SK-N-SH (cell line): Measurements from ENCODE around the gene IL27RA.

Experiments used
- CTCF ChIP-seq: fragments of 200-600 bp; sonication (generic); IDR thresholded peaks from 2 replicates; pipeline ENCODE4 v1.6.1; 2017; ENCODE audit warnings: antibody characterized with exemption, mild to moderate bottlenecking, moderate library complexity
- EP300 ChIP-seq, 2 experiments: IDR thresholded peaks; 2 replicates each; pipeline versions ENCODE4 v1.4.0 to v1.6.1; 2012; ENCODE audit warnings: borderline replicate concordance in 1 of 2, low read depth in 1 of 2, low read length in 1 of 2
- GABPA ChIP-seq: IDR thresholded peaks from 2 replicates; pipeline ENCODE4 v1.4.0; 2012; ENCODE audit warnings: low read depth, mild to moderate bottlenecking
- JUND ChIP-seq: IDR thresholded peaks from 2 replicates; pipeline ENCODE4 v1.4.0; 2012
- MAX ChIP-seq: IDR thresholded peaks from 2 replicates; pipeline ENCODE4 v1.4.0; 2012; ENCODE audit warnings: low read depth
- NRF1 ChIP-seq: IDR thresholded peaks from 2 replicates; pipeline ENCODE4 v1.6.1; 2012; ENCODE audit warnings: low read depth, mild to moderate bottlenecking, low read length
- POLR2AphosphoS5 ChIP-seq: IDR thresholded peaks from 2 replicates; pipeline ENCODE4 v1.6.1; 2012; ENCODE audit warnings: low read depth, low read length
- SMC3 ChIP-seq: IDR thresholded peaks from 2 replicates; pipeline ENCODE4 v1.6.1; 2012; ENCODE audit warnings: low read depth, low read length, improper control_type of control experiment

GRCh38 chr19:13995017-13995728, 36.4 kb upstream of the IL27RA start:
- TF ChIP-seq CTCF (no peak), MAX (no peak), NRF1 (no peak), POLR2AphosphoS5 (no peak), GABPA (no peak), SMC3 (no peak), EP300 (IDR thresholded peaks at IDR 0.05; ENCODE audit: borderline replicate concordance in 1 of 2, low read depth in 1 of 2, low read length in 1 of 2) (no peak), JUND (no peak)
